ENCODE data around the gene ARHGEF25.
"Not testable (repeated sequence)": the region's sequence is repeated elsewhere in the genome, so short reads cannot be mapped to it uniquely, and the experiment has no call there.

ARHGEF25 gene

DNA sequence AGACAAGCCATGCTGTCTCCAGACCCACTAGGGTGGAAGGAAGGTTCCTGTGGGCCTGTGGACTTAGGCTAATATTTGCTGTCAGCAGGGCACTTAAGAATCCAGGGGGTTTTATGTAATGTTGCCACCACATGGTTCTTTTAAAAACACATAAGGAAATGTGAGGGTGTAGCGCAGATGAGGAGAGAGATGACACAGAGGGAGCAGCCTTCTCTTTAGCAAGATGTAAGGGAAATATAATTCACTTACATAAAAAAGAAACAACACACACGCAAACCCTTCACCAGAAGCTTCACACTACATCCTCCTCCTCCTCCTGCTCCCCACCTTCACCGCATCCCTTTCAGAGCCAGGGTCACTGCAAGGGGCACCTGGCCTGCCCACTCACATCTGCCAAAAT, 25.1 kb upstream of the ARHGEF25 start:
- no peak for DNase-seq

DNA sequence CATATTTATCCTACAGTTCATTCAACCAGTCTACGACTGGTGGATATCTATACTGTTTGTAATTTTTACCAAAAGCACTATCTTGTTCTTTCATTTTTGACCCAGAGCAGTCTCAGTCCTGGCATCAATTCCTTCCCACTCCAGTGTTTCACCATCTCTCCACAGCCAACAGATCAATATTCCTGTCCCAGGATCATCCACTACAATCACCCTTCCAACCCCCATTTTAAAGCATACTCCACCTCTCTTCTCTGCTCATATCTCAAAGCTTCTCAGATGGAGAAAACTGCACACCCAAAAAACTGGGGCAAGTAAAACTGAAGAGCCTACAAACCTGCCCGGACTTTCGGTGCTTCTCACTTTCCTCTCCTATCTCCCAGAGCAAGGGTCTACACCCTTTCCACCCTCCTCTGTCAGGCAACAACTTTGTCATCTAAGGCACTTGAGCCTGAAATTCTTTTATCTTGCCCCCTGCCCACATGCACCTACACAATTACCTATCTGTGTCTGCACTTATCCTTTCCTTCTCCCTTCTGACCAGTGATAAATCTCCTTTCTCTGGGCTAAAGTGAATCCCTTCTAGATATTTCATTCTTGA, 24.3 kb upstream of the ARHGEF25 start:
- DNase-seq: no peak

DNA sequence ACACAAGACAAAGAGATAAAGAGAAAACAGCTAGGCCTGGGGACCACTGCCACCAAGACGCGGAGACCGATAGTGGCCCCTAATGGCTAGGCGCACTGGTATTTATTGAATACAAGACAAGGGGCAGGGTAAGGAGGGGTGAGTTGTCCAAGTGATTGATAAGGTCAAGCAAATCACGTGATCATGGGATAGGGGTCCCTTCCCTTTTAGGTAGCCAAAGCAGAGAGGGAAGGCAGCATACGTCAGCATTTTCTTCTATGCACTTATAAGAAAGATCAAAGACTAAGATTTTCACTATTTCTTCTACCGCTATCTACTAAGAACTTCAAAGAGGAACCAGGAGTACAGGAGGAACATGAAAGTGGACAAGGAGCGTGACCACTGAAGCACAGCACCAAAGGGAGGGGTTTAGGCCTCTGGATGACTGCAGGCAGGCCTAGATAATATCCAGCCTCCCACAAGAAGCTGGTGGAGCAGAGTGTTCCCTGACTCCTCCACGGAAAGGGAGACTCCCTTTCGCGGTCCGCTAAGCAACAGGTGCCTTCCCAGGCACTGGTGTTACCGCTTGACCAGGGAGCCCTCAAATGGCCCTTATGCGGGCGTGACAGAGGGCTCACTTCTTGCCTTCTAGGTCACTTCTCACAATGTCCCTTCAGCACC, 22.2 kb upstream of the ARHGEF25 start:
- DNase-seq: not testable (repeated sequence)

DNA sequence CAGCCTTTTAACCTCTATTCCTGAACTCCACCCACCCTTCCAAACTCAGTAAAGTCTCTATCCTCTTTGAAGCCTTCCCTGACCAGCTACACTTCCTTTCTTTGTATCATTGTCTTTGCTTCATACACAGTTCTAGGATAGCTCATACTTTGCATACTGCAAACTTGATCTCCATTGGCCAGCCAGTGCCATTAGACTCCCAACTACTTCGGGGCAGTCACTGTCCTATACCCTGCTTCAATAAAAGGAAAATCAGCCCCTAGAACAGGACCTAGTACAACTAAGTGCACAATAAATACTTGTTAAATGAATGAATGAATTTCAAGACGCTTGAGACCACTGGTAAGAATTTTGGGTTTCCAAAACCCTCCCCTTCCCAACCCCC, 20.8 kb upstream of the ARHGEF25 start:
- no peak for DNase-seq

DNA sequence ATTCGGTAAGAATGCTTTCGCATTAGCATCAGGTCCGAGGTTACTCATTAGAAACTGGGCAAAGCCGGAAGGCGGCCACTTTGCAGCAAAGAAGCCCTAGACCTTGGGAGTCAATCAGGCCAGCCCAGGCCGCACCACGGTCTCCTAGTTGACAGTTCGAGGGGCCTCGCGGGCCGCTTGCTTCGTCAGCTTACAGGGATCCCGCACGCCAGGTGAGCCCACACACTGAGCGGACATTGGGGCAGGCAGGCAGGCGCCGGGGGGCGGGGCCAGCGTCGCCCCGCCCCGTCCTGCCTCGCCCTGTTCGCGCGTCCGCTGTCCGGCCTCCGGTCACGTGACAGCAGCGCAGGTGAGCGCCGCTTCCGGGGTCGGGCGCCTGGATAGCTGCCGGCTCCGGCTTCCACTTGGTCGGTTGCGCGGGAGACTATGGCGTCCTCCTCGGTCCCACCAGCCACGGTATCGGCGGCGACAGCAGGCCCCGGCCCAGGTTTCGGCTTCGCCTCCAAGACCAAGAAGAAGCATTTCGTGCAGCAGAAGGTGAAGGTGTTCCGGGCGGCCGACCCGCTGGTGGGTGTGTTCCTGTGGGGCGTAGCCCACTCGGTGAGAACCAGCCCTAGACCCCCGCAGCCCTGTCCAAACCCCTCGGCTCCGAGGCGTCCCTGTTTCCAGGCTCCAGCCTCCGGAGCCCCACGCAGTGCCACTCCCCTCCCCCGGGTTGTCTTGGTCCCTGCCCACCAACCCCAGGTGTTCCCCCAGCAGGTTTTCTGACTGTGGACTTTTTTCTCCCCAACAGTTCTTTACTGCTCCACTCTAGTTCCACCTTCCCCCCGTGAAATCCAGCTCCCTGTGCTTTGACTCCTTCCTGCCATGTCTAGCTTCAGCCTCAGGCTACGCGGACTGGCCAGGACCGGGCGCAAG, 20.1 kb upstream of the ARHGEF25 start, which contains the start of gene PIP4K2C:
Gene PIP4K2C (plus strand): TSS at position 329 of the 918 bp plus-strand sequence. CDS start 98 bp downstream, at position 427.
- peak; percentile 81 for DNase-seq

DNA sequence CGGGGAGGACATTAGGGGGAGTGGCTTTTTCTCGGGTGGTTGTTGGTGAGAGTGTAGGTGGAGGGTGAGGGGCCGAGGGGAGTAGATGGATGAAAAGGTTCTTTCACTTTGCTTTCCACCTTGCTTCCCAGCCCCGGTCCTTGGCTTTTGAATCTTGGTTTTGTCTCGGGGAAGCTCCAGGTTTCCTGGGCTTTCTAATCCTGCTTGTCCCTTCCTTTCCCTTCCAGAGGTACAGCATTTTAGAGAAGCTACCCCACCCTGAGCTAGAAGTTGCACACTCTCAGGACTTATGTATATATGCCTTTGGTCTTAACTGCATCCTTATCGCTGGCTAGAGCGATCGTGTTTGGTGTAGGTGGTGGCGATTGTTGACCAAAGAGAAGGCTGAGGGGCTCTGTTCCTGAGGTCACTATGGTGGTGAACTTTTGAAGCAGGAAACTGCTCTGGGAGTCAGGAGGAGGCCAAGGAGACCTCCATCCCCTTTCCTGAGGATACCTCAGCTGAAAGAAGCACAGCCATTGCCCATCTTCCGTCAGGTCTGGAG, 19.4 kb upstream of the ARHGEF25 start:
- no peak for DNase-seq

DNA sequence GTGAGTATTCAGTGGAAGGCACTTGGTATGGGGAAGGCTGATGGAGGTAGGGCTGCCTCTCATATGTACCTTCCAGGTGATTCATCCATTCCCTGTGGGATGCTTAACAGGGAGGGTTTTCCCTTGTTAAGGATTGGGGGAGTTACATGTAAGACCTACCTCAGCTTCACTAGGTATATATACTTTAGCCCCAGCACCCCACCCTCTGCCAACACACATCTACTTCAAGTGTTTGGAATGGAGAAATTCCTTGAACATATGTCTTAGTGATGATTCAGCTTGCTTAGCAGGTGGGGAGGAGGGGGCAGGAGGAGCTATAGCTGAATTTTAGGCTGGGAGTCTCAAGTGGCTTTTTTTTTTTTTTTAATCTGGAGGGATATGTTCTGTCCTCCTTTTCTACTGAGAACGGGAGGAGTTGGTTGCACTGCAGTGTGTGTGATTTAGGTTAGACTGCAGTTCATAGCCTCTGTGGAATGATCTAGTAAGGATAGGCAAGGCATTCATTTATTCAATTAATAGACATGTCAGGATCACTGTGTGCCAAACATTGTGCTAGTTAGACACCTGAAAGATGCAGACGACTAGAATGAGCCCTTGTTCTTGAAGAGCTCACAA, 18.6 kb upstream of the ARHGEF25 start:
- no peak for DNase-seq

DNA sequence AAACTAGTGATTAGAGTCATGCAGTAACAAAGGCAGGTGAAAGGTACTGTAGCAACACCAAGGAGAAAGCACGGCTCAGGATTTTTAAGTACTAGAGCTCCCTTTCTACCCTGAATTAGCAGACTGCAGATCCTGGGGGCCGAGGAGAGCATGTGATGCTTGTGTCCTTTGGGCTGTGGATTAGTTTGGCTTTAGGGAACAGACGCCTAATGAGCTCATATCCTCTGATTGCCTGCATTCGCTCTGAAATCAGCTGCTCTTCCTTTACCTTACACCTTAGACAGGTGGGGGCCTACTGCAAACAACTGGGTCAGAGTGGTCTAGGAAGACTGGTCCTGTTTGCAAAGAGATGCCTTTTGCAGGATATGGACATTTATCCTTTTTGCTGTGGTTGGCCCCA, 18.0 kb upstream of the ARHGEF25 start:
- DNase-seq: no peak

DNA sequence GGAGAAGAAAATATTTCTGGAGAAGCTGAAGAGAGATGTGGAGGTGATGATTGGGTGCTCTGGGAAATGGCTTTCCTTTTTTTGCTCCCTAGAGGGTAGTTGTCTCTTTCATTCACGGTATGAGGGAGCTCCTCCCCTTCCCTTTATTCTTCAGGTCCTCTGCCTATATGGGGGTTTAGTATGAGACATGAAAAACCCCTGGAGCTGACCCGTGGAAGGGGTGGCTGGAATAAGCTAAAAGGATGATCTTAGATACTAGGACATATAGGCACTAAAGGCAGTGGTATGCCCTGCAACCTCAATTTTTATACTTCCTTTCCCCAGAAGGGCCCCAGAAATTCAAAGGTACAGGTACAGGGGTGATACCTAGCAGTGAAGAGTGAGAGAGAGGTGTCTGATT, 10.8 kb upstream of the ARHGEF25 start:
- DNase-seq: no peak

DNA sequence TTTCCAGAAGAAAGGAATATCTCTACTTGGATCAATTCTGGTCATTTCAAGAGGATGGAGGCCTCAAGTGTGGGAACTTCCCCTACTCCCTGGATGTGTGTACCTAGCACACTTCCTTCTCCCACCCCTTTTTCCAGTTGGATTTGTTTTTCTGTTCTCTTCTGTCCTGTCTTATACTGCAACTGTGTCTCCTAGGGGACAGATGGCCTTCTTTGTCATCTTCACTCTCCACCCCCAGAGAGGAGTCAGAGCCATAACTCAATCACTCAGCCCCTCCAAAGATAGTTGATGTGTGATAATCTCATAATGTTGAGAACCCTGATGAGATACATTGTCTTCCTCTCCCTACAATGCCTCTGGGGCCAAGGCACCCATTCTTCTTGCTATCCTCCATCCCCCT, 8.7 kb upstream of the ARHGEF25 start:
- no peak for DNase-seq

DNA sequence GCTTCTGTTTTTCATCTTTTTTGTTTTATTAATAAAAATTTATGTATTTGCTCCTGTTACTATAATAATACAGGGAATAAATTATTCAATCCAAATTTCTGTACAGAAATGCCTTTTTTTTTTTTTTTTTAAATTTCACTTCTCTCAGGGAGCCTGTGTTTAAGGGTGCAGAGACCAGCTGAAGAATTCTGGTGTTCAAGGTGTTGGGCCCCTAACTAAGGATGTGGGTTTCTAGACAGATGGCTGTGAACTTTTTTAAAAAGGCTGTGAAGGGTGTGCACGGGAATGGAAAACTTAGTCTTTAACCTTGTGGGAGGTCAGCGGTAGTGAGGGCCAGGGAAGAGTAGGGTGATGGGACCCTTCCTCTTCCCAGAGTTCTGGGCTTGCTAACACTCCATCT, 7.9 kb upstream of the ARHGEF25 start:
- no peak for DNase-seq

DNA sequence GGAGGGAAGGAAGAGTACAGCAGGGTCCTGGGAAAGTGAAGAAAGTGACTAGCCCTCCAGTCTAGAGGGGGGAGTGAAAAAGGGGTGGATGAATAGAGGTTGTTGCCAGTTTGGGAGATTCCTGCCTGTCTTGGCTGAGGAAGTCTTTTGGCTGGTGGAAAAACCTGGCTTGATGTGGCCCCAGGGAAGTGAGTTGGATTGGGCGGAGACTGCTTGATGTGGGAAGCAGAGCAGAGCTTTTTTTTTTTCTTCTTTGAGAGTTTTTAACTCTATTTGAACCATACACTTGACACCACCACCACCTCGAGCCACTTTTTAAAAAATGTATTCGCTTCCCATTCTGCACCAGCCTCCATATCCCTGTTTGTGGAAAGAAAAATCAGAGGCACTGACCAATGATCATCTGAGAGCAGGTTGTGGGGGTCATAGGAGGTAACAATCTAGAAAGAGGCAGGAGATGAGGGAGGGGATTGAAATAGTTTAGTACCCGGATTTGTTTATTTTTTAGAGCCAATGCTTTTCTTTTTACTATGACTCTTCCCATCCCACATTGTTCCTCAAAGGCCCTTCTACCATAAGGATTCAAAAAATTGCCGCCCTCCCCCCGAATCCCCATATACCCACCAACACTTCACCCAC, 7.3 kb upstream of the ARHGEF25 start:
- no peak for DNase-seq

DNA sequence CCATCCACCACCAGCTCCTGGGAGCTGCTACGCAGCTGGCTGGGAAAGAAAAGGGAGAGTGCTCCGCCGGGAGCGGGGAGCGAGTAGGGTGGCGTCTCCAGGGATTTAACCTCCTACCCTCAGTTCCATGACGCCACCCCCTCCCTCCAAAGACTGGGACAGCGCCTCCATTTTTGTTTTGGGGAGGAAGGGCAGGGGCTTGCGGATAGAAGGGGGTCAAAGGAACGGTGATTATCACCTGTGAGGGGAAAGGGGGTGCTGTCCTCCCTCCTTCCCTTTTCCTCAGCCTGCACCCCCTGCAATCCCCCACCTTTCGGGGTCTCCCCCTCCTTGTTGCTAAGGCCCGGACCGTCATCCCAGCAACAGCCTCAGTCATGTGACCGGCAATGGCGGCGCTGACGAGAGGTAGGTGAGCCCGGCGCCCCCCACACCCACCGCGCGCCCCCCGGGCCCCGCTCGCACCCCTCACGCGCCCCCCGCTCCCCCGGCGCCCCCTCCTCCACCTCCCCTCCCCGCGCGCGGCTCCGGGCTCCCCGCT, 6.7 kb upstream of the ARHGEF25 start, which contains the start of gene DTX3:
Gene DTX3 (plus strand): TSS at position 371 of the 538 bp plus-strand sequence. CDS start 1,694 bp downstream, outside the sequence.
- no peak for DNase-seq

DNA sequence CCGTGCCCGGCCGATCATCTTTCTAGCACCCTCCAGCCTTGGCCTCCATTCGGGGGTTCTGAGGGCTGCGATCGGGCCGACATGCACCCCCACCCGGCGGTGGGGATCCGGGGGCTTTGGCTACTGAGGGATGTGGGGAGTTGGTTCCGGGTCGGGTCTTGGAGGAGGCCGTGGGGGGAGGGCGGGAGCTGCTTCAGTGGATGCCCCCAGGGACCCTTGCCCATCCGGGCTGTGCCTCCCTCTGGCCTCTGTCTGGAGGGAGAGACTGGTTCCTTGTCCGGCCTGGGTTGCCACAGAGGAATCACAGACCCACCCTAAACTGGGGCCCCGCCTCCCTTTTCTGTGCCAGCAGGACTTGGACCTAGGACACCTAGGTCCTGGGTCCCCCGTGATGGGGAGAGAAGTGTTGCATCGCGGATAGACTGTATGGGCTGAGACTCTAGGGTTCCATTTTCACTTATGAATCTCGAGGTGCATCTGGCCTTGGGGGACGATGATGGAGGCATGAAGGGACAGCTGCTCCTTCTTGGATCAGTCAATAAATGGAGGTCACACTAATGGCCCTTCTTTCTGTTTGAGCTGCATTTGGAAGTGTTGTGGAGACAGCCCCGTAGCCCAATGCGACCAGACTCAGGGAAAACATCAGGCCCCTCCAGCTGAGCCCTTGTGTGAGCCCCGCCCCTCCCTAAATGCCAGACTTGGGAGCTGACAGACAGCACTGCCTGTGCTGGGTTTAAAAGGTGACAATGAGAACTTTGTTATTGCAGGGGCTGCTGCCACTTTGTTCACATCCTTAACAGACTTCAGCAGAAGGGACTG, 6.0 kb upstream of the ARHGEF25 start:
- DNase-seq: no peak

DNA sequence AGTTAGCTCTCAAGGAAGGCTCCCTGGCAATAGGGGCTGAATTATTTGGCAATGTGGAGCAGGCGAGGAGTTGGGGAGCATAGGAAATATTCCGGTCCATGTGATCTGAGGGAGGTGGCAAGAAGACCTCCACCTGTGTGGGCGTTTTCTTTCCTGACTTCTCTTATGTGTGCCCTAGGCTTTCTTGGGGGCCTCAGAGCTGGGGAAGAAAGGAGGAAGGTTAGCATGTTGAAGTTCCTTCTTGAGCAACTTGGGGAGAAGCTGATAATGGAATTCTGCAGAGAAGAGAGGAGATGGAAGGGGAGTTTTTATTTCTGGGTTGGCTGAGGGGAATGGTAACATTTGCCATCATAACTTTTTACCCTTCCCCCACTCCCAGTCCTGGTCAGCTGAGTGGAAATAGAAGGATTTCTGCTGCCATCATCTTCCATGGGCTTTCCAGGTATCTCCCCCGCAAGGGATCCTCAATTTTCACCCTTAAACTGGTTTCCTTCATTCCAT, 5.4 kb upstream of the ARHGEF25 start:
- DNase-seq: no peak

DNA sequence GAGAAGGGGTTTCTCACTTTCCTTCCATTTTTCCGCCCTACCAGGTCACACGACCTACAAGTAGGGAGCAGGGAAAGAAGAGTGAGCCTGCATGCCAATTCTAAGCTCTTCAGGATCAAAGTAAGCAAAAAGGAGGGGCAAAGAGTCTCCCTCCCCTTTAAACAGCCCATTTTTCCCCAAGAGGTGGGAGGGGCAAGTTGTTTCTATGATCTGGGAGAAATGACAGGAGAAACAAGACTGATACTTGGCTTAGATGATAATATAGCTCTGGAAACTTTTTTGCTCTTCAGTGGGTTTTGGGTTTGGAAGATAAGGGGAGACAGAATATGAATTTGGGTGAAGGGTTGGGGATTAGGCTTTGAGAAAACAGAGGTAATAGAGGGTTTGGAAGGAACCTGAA, 4.8 kb upstream of the ARHGEF25 start:
- DNase-seq: no peak

DNA sequence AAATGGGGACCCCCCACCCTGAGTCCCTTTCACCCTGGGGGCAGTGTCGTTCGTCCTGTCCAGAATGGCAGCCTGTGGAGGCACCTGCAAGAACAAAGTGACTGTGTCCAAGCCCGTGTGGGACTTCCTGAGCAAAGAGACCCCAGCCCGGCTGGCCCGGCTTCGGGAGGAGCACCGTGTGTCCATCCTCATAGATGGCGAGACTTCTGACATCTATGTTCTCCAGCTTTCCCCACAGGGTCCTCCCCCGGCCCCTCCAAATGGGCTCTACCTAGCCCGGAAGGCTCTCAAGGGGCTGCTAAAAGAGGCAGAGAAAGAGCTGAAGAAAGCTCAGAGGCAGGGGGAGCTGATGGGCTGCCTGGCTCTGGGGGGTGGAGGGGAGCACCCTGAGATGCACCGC, 4.4 kb upstream of the ARHGEF25 start:
- no peak for DNase-seq

DNA sequence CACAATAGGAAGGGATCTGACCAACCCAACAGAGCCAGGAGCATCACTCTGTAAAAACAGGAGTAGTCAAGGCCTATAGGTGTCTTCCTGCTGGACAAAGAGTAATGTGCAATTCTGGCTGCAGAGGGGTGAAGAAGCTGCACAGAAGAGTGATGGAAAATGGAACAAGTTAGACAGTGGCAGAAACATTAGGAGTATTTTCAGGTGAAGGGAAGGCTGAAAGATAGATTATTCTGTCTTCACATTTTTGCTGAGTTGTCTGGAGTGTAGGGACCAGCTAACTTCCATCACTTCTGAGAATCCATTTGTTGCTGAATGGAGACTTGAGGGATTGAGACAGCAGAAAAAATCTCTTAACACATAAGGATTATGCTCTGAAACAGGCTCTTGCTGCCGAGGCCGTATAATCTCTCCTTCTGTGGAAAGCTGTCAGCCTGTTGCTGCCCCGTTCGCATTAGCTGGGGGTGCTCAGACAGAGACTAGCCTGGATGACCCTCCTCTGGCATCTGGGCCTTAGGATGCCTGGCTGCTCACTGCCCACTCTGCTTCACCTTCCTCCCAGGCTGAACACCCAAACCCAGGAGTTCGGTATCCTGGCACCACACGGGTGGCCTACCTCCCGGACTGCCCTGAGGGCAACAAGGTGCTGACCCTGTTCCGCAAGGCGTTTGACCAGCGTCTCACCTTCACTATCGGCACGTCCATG, 3.1 kb upstream of the ARHGEF25 start:
- no peak for DNase-seq

DNA sequence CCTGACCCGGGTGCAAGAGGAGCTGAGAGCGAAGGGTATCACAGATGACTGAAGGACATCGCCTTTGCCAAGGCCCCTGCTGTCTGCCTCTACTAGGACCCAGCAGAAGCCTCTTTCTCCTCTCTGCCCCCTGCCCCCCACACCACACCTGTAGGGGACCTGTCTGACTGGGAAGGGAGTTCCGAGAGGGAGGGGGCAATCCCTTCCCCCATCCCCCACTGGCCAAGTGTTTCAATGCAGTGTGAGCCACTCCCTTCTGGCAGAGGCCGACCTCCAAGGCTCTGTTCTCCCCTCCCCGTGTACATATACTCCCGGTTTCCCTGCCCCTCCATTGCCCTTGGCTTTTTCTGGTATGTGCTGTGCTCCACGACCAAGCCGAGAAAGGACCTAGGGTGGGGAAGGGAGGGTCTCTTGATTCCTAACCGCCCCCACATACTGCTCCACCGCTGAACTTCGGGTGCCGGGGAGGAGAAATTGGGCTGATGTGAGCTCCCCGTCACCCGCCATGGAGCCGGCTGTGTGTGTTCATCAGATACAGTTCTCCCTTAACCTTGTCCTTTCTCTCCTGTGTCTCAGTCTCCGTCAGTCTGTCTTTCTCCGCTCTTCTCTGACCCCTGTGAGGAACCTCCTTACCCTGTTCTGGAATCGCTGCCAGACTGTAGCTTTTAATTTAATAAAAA, 2.0 kb upstream of the ARHGEF25 start:
- no peak for DNase-seq

Data from hematopoietic multipotent progenitor cell treated with erythropoietin and hydrocortisone succinate and interleukin-3 and kit ligand, for 8 days (in vitro differentiated cells).